Suprapubic skin (tissue), 4 donors: ENCODE results near the gene PDE7B.

Experiments
- EP300 ChIP-seq: sonication (generic); formaldehyde crosslinking; IDR thresholded peaks from one replicate; pipeline ENCODE4 v1.6.1; 2017; ENCODE audit warnings: antibody characterized with exemption
- POLR2A ChIP-seq, 2 donors: fragments of 450-650 bp; IDR thresholded peaks; one replicate each; pipeline ENCODE4 v1.6.1; 2017; ENCODE audit warnings: antibody characterized with exemption in 2 of 2, mild to moderate bottlenecking in 2 of 2, moderate library complexity in 2 of 2
- POLR2AphosphoS5 ChIP-seq, 3 donors: sonication (generic); formaldehyde crosslinking; IDR thresholded peaks; one replicate each; pipeline ENCODE4 v1.6.1; 2017; ENCODE audit warnings: antibody characterized with exemption in 3 of 3
- TF ChIP-seq, protein P1 (sequence below), 2 donors: fragments of 200-600 bp in 1 of 2; fragments of 450-650 bp in 1 of 2; sonication (generic) in 1 of 2; IDR thresholded peaks; one replicate each; pipeline ENCODE4 v1.5.1; 2016 to 2019; ENCODE audit warnings: antibody characterized with exemption in 2 of 2, mild to moderate bottlenecking in 1 of 2, moderate library complexity in 1 of 2

DNA sequence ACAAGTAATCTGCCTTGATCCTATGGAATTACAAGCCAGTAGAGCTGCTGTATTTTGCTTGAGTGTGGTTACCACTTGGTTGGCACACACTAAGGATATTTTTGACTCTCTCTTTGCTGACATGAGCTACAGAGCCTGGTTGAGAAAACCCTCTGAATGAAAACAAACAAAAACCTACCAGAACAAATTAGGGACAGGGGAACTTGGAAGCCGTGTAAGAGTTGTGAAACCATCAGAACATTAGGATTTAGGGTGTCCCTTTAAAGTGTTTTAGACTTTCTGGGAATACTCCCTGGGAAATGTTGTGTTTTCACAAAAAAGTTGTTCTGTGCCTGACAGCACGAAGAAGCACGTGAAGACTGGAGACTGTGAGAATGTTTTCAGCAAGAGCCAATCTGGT is 20.5 kb upstream of the PDE7B start:
- TF ChIP-seq POLR2A (IDR thresholded peaks at IDR 0.05) (no peak), POLR2AphosphoS5 (IDR thresholded peaks at IDR 0.05) (no peak), EP300 (no peak)
- TF ChIP-seq, protein P1, sequence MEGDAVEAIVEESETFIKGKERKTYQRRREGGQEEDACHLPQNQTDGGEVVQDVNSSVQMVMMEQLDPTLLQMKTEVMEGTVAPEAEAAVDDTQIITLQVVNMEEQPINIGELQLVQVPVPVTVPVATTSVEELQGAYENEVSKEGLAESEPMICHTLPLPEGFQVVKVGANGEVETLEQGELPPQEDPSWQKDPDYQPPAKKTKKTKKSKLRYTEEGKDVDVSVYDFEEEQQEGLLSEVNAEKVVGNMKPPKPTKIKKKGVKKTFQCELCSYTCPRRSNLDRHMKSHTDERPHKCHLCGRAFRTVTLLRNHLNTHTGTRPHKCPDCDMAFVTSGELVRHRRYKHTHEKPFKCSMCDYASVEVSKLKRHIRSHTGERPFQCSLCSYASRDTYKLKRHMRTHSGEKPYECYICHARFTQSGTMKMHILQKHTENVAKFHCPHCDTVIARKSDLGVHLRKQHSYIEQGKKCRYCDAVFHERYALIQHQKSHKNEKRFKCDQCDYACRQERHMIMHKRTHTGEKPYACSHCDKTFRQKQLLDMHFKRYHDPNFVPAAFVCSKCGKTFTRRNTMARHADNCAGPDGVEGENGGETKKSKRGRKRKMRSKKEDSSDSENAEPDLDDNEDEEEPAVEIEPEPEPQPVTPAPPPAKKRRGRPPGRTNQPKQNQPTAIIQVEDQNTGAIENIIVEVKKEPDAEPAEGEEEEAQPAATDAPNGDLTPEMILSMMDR (IDR thresholded peaks at IDR 0.05), result no peak
